ENCODE measurements around the gene LRFN2. TPM values are rescaled to one million over a fixed set of nuclear protein-coding genes. Genes with fewer than 3 reads are reported as not detected.

Gene LRFN2
- polyA plus RNA-seq, 1 of the 3 experiments (the other 2 are of a cell fraction), result 0.02 TPM

DNA sequence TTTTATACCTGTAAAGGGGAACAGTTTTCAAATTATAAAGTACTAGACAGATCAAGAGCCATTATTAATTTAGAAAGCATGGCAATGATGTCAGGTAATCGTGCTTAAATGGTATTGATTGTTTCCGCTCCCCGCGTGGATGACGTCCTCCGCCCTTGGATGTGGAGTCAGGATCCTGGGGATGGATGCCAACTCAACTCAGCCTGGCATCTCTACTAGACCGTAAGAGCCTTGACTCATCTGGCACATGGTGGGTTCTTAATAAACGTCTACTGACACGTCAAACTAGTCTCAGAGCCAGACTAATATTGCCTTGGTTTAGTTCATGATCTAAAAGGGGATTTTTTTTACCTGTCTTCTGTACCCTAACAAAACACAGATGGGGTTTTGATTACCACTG is 80.2 kb downstream of the LRFN2 start:
- no peaks in the 10 kb centered on the region for H3K27me3 ChIP-seq (ENCODE audit: insufficient read depth)
- TF ChIP-seq, protein P1, sequence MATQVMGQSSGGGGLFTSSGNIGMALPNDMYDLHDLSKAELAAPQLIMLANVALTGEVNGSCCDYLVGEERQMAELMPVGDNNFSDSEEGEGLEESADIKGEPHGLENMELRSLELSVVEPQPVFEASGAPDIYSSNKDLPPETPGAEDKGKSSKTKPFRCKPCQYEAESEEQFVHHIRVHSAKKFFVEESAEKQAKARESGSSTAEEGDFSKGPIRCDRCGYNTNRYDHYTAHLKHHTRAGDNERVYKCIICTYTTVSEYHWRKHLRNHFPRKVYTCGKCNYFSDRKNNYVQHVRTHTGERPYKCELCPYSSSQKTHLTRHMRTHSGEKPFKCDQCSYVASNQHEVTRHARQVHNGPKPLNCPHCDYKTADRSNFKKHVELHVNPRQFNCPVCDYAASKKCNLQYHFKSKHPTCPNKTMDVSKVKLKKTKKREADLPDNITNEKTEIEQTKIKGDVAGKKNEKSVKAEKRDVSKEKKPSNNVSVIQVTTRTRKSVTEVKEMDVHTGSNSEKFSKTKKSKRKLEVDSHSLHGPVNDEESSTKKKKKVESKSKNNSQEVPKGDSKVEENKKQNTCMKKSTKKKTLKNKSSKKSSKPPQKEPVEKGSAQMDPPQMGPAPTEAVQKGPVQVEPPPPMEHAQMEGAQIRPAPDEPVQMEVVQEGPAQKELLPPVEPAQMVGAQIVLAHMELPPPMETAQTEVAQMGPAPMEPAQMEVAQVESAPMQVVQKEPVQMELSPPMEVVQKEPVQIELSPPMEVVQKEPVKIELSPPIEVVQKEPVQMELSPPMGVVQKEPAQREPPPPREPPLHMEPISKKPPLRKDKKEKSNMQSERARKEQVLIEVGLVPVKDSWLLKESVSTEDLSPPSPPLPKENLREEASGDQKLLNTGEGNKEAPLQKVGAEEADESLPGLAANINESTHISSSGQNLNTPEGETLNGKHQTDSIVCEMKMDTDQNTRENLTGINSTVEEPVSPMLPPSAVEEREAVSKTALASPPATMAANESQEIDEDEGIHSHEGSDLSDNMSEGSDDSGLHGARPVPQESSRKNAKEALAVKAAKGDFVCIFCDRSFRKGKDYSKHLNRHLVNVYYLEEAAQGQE (IDR thresholded peaks at IDR 0.05; ENCODE audit: low read depth, low read length), result no peak
- no peak for TF ChIP-seq TAF1 (IDR thresholded peaks at IDR 0.05; ENCODE audit: borderline replicate concordance, low read depth, low read length)
- no peak for TF ChIP-seq NRF1 (IDR thresholded peaks at IDR 0.05; ENCODE audit: low read depth, low read length)
- no peak for TF ChIP-seq POLR2AphosphoS5 (IDR thresholded peaks at IDR 0.05; ENCODE audit: low read depth, low read length)
- no peak for TF ChIP-seq TEAD4 (IDR thresholded peaks at IDR 0.05; ENCODE audit: borderline replicate concordance, insufficient read depth)
- H3K79me2 ChIP-seq (ENCODE audit: insufficient read depth), result no peaks in the 10 kb centered on the region
- no peak overlapping the region for H3K4me2 ChIP-seq
- no peaks in the 10 kb centered on the region for H3K36me3 ChIP-seq (replicated peaks in 1 of 2; ENCODE audit: control insufficient read depth in 1 of 2, insufficient read depth in 2 of 2, low read length in 1 of 2)
- no peaks in the 10 kb centered on the region for H3K9me3 ChIP-seq
- CTCF ChIA-PET, result no interaction called here
- no peaks in the 10 kb centered on the region for H3F3A ChIP-seq (replicated peaks; ENCODE audit: insufficient read depth)
- 70% methylated on average over 8 of the region's 9 CpGs for WGBS (ENCODE audit: low lambda C conversion rate)
- H3K4me3 ChIP-seq (ENCODE audit: low read depth in 2 of 2, low read length in 1 of 2), result no peak overlapping the region
- no peak overlapping the region for H3K27ac ChIP-seq (ENCODE audit: low read depth in 2 of 2, low read length in 1 of 2)
- H3K9me2 ChIP-seq, result no peaks in the 10 kb centered on the region
- POLR2A ChIA-PET, result no interaction called here
- DNase-seq, result no peak
- no peaks in the 10 kb centered on the region for H4K20me1 ChIP-seq (ENCODE audit: insufficient read depth)
- H3K4me1 ChIP-seq (ENCODE audit: control insufficient read depth in 1 of 2, insufficient read depth in 2 of 2, low read depth in 1 of 2, low read length in 1 of 2), result peaks cover 0 to 39% of the 10 kb centered on the region in 2 experiments; a peak in 2 of 4 replicates
- no peak overlapping the region for H2AFZ ChIP-seq (ENCODE audit: low read depth)
- no peak overlapping the region for H3K9ac ChIP-seq

DNA sequence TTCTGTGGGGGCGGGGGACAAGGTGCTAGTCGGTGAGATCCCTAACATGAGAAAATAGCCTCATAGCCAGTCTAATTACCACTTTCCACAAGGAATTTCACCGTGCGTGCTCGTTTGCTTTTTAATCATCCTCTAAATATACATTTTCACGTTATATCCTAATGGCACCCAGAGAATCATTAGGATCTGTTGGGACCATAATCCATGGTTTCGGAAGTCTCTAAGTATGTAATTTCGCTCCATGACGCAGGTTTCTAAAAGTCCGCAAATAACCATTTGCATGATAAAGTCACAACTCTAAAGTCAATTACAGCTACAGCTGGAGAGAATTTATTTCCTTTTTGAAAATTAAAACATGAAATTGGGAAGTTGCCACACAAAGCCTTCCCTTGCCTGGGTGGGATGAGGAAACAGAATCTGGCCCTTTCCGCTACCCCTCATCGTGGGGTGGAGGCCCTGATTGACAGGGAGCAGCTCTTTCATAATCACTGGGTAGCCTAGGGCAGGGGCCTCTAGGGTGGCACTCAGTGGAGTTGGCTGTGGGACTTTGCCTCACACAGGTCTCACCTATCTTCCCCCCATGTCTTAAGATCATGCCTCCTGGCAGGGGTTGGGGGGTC is 81.9 kb downstream of the LRFN2 start:
- H3K9me3 ChIP-seq, result no peaks in the 10 kb centered on the region
- H3K4me3 ChIP-seq (ENCODE audit: low read depth in 2 of 2, low read length in 1 of 2), result no peak overlapping the region
- H3K27ac ChIP-seq (ENCODE audit: low read depth in 2 of 2, low read length in 1 of 2), result no peak overlapping the region
- H3K36me3 ChIP-seq (replicated peaks in 1 of 2; ENCODE audit: control insufficient read depth in 1 of 2, insufficient read depth in 2 of 2, low read length in 1 of 2), result no peaks in the 10 kb centered on the region
- H3K4me1 ChIP-seq (ENCODE audit: control insufficient read depth in 1 of 2, insufficient read depth in 2 of 2, low read depth in 1 of 2, low read length in 1 of 2), result peaks cover 0 to 29% of the 10 kb centered on the region in 2 experiments; a peak in 1 of 4 replicates
- DNase-seq, result no peak
- H3K9ac ChIP-seq, result no peak overlapping the region
- H3K4me2 ChIP-seq, result no peak overlapping the region
- H3K79me2 ChIP-seq (ENCODE audit: insufficient read depth), result no peaks in the 10 kb centered on the region
- no peaks in the 10 kb centered on the region for H4K20me1 ChIP-seq (ENCODE audit: insufficient read depth)
- CTCF ChIA-PET, result interaction anchor here (0.6 to 1.4 kb wide), 2 partner anchors 9 to 141 kb away, joined by 3 read pairs; no protein-coding TSS in a partner anchor
- POLR2A ChIA-PET, result no interaction called here
- H2AFZ ChIP-seq (ENCODE audit: low read depth), result no peak overlapping the region
- no peaks in the 10 kb centered on the region for H3K27me3 ChIP-seq (ENCODE audit: insufficient read depth)
- no peaks in the 10 kb centered on the region for H3F3A ChIP-seq (replicated peaks; ENCODE audit: insufficient read depth)
- WGBS (ENCODE audit: low lambda C conversion rate), result 71% methylated on average over 12 of the region's 12 CpGs
- H3K9me2 ChIP-seq, result no peaks in the 10 kb centered on the region
- TF ChIP-seq GABPA (IDR thresholded peaks at IDR 0.05; ENCODE audit: low read depth) (no peak), ELF1 (IDR thresholded peaks at IDR 0.05) (no peak), SIN3A (IDR thresholded peaks at IDR 0.05; ENCODE audit: borderline replicate concordance, low read depth, low read length) (no peak), SMC3 (IDR thresholded peaks at IDR 0.05; ENCODE audit: low read depth, low read length) (no peak), NRF1 (IDR thresholded peaks at IDR 0.05; ENCODE audit: low read depth, low read length) (no peak), MEF2A (IDR thresholded peaks at IDR 0.05; ENCODE audit: borderline replicate concordance, low read depth) (no peak), FOSL2 (IDR thresholded peaks at IDR 0.05; ENCODE audit: borderline replicate concordance, low read depth) (no peak), ZBTB33 (IDR thresholded peaks at IDR 0.05; ENCODE audit: borderline replicate concordance, low read depth) (no peak), TCF12 (IDR thresholded peaks at IDR 0.05) (no peak), NFIC (IDR thresholded peaks at IDR 0.05; ENCODE audit: borderline replicate concordance) (no peak), CHD2 (IDR thresholded peaks at IDR 0.05; ENCODE audit: low read length, partially characterized antibody) (no peak)
- TF ChIP-seq, protein P2, sequence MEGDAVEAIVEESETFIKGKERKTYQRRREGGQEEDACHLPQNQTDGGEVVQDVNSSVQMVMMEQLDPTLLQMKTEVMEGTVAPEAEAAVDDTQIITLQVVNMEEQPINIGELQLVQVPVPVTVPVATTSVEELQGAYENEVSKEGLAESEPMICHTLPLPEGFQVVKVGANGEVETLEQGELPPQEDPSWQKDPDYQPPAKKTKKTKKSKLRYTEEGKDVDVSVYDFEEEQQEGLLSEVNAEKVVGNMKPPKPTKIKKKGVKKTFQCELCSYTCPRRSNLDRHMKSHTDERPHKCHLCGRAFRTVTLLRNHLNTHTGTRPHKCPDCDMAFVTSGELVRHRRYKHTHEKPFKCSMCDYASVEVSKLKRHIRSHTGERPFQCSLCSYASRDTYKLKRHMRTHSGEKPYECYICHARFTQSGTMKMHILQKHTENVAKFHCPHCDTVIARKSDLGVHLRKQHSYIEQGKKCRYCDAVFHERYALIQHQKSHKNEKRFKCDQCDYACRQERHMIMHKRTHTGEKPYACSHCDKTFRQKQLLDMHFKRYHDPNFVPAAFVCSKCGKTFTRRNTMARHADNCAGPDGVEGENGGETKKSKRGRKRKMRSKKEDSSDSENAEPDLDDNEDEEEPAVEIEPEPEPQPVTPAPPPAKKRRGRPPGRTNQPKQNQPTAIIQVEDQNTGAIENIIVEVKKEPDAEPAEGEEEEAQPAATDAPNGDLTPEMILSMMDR (IDR thresholded peaks at IDR 0.05), result no peak
- TF ChIP-seq, protein P1 (IDR thresholded peaks at IDR 0.05; ENCODE audit: low read depth, low read length), result no peak
